ENCODE measurements around the gene DAAM2. TPM values are rescaled to one million over a fixed set of nuclear protein-coding genes. Genes with fewer than 3 reads are reported as not detected.

DAAM2 gene
- total RNA-seq, 6 experiments from 2014 or later, result 1.6 to 9.8 (median 4.7) TPM

DNA sequence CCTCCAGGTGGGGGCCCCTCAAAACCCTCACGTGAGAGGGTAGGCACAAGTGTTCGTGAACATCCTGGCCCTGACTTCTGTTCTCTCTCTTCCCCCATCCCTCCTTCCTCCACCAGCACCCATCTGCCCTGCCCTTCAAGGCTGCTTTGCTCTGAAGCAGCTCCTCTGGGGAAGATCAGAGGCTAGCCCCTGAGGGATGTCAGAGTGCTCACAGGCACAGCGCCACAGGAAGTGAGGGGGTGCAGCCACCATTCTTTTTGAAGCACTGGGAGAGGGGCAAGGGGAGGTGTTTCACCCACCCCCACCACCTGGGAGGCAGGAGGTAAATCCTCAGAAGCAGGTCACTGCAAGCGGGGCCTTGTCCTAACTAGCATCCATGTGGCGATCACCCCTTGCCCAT lies 130.6 kb downstream of the DAAM2 start:
- peaks cover 0 to 15% (median 7%) of the 10 kb centered on the region in 4 donors for H3K36me3 ChIP-seq
- no peaks in the 10 kb centered on the region for H3K27me3 ChIP-seq
- H3K27ac ChIP-seq, result peak overlapping the region in 2 of 3 donors; percentile 79 to 80
- DNase-seq, result no peak
- H3K4me3 ChIP-seq, result no peak overlapping the region
- H3K4me1 ChIP-seq, result peaks cover 0 to 83% (median 32%) of the 10 kb centered on the region in 4 donors
- TF ChIP-seq, protein P1, sequence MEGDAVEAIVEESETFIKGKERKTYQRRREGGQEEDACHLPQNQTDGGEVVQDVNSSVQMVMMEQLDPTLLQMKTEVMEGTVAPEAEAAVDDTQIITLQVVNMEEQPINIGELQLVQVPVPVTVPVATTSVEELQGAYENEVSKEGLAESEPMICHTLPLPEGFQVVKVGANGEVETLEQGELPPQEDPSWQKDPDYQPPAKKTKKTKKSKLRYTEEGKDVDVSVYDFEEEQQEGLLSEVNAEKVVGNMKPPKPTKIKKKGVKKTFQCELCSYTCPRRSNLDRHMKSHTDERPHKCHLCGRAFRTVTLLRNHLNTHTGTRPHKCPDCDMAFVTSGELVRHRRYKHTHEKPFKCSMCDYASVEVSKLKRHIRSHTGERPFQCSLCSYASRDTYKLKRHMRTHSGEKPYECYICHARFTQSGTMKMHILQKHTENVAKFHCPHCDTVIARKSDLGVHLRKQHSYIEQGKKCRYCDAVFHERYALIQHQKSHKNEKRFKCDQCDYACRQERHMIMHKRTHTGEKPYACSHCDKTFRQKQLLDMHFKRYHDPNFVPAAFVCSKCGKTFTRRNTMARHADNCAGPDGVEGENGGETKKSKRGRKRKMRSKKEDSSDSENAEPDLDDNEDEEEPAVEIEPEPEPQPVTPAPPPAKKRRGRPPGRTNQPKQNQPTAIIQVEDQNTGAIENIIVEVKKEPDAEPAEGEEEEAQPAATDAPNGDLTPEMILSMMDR (IDR thresholded peaks at IDR 0.05), result no peak
- TF ChIP-seq POLR2A (IDR thresholded peaks at IDR 0.05), result no peak
- H3K9me3 ChIP-seq, result no peaks in the 10 kb centered on the region
- ATAC-seq, result no peak
- WGBS (ENCODE audit: insufficient coverage, low coverage, low lambda C conversion rate, missing lambda C conversion rate), result 73% methylated on average over 4 of the region's 5 CpGs
- intact Hi-C loops (cut with DNase I), result no loop called here

DNA sequence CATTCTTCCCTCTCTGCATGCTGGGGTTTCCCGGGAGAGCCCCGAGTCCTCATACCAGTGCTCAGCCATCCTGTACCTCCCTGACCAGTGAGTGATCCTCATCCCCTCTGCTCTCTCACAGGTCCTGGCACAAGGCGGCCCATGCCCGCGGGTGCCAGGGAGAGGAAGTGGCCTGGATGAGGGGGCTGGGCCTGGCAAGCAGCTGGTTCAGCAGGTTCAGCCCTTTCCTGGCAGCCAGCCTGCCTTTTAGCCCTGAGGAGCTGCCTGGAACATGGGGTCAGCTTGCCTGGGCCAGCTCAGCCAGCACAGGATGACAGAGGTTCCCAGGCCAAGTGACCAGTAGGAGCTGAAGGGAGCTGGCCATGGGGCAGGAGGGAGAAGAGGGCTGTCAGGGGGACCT lies 131.2 kb downstream of the DAAM2 start:
- Histone ChIP-seq H3K9me3 (no peaks in the 10 kb centered on the region), H3K27ac (peak overlapping the region; percentile 33 to 80 (median 79)), H3K4me3 (peak overlapping the region in 1 of 3 donors; percentile 14), H3K36me3 (peaks cover 0 to 15% (median 7%) of the 10 kb centered on the region in 4 donors), H3K4me1 (peaks cover 0 to 77% (median 32%) of the 10 kb centered on the region in 4 donors), H3K27me3 (no peaks in the 10 kb centered on the region)
- DNase-seq (peak; percentile 91 to 95 (median 94)), ATAC-seq (peak; percentile 76 to 90 (median 85))
- TF ChIP-seq POLR2A (IDR thresholded peaks at IDR 0.05), result no peak
- TF ChIP-seq, protein P1 (IDR thresholded peaks at IDR 0.05), result no peak
- intact Hi-C loops (cut with DNase I), result no loop called here
- whole genome bisulfite sequencing (ENCODE audit: insufficient coverage, low coverage, low lambda C conversion rate, missing lambda C conversion rate), result no CpG with 5 or more reads among the region's 5 CpGs

DNA sequence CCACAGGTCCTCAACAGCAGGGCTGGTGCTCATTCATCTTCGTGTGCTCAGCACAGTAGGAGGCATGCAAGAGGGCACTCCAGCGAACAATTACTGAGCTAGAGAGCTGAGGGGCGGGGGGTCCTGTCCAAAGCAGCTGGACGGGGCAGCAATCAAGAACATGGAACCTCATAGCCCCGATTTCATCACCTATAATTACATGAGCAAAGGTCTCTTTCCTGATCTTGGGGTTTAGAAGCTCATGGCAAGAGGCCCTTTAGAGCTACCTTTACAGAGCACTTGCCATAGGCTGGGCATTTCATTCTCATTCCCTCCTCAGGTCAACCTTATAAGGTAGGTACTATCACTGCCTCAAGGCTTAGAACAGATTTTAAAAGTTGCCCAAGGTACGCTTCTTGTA lies 131.7 kb downstream of the DAAM2 start:
- intact Hi-C loops (cut with DNase I), result no loop called here
- peak overlapping the region in 1 of 3 donors; percentile 14 for H3K4me3 ChIP-seq
- TF ChIP-seq POLR2A (IDR thresholded peaks at IDR 0.05), result no peak
- DNase-seq, result no peak
- peak overlapping the region; percentile 33 to 80 (median 79) for H3K27ac ChIP-seq
- whole genome bisulfite sequencing (ENCODE audit: insufficient coverage, low coverage, low lambda C conversion rate, missing lambda C conversion rate), result 46% methylated on average over 4 of the region's 6 CpGs
- peak; percentile 1 to 34 (median 8) for ATAC-seq
- peaks cover 0 to 15% (median 7%) of the 10 kb centered on the region in 4 donors for H3K36me3 ChIP-seq
- peaks cover 0 to 73% (median 31%) of the 10 kb centered on the region in 4 donors for H3K4me1 ChIP-seq
- H3K9me3 ChIP-seq, result no peaks in the 10 kb centered on the region
- H3K27me3 ChIP-seq, result no peaks in the 10 kb centered on the region

DNA sequence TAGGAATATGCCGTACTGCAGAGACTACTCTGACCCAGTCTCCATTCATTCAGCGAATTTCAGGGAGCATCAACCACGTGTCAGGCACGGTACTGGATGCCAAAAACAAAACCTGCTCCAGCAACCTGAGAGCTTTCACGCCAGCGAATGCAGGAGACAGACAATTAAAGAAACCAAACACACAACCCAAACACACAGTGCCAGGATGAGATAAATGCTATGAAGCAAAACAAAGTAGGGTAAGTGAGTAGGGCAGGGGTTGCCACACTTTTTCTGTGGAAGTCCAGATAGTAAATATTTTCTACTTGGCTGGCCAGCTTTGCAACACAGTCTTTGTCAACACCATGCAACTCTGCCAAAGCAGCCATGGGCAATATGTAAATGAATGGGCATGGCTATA lies 132.1 kb downstream of the DAAM2 start:
- Histone ChIP-seq H3K9me3 (no peaks in the 10 kb centered on the region), H3K27ac (peak overlapping the region; percentile 33 to 80 (median 79)), H3K36me3 (peaks cover 0 to 15% (median 7%) of the 10 kb centered on the region in 4 donors), H3K4me1 (peaks cover 0 to 71% (median 29%) of the 10 kb centered on the region in 4 donors), H3K27me3 (no peaks in the 10 kb centered on the region), H3K4me3 (no peak overlapping the region)
- ATAC-seq, result peak; percentile 67 to 74 (median 71)
- intact Hi-C loops (cut with DNase I), result no loop called here
- whole genome bisulfite sequencing (ENCODE audit: insufficient coverage, low coverage, low lambda C conversion rate, missing lambda C conversion rate), result 20% methylated on average over 5 of the region's 6 CpGs
- DNase-seq, result peak in 2 of 3 donors; percentile 58 to 84
- no peak for TF ChIP-seq POLR2A (IDR thresholded peaks at IDR 0.05)
- TF ChIP-seq, protein P1 (IDR thresholded peaks at IDR 0.05), result no peak

DNA sequence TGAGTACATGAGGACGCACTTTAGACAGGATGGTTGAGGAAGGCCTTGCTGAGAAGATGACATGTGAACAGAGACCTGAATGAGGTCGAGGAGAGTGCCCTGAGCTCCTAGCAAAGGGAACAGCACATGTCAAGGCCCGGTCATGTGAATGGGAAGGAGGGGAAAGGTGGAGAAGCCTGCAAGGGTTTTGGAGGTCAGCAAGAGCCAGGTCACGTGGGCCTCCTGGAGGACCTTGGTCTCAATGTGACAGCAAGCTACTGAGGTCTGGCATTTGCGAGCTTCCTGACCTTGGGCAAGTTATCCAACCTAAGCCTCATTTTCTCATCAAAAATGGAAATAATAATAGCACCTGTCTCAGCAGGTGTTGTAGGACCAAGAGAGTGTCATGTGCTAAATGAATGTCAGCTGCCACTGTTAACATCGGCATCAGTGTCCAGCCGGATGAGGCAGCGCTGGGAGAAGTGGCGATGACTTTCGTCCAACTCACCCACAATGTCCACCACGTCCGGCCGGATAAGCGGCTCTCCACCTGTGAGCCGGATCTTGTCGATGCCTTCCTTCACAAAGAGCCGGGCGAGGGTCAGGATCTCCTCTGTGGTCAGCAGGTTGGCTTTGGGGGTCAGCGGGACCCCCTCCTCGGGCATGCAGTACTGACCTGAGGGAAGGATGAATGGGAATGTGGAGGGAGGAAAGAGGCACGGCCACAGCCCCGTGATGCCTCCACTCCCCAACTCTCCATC lies 133.2 kb downstream of the DAAM2 start:
- WGBS (ENCODE audit: insufficient coverage, low coverage, low lambda C conversion rate, missing lambda C conversion rate), result 36% methylated on average over 6 of the region's 22 CpGs
- DNase-seq (peak in 2 of 3 donors; percentile 55 to 61), ATAC-seq (no peak)
- peaks cover 0 to 15% (median 7%) of the 10 kb centered on the region in 4 donors for H3K36me3 ChIP-seq
- TF ChIP-seq POLR2A (IDR thresholded peaks at IDR 0.05), result no peak
- TF ChIP-seq, protein P1 (IDR thresholded peaks at IDR 0.05), result no peak
- H3K27ac ChIP-seq, result peak overlapping the region in 2 of 3 donors; percentile 62 to 80
- no peak overlapping the region for H3K4me3 ChIP-seq
- no peaks in the 10 kb centered on the region for H3K27me3 ChIP-seq
- no peaks in the 10 kb centered on the region for H3K9me3 ChIP-seq
- intact Hi-C loops (cut with DNase I), result no loop called here
- H3K4me1 ChIP-seq, result peaks cover 0 to 71% (median 26%) of the 10 kb centered on the region in 4 donors

All from right lobe of liver (tissue), 6 donors.